ENCODE data around the gene CELF5. TPM values are rescaled to one million over a fixed set of nuclear protein-coding genes. Genes with fewer than 3 reads are reported as not detected.
"Not testable (repeated sequence)": the region's sequence is repeated elsewhere in the genome, so short reads cannot be mapped to it uniquely, and the experiment has no call there.

CELF5 gene
- total RNA-seq, 1 experiment from 2014 or later: not detected

- no peak for DNase-seq (ENCODE audit: extremely low read depth, low read depth)
Measured at GRCh38 chr19:3206216-3206953, 18.1 kb upstream of the CELF5 start.

- DNase-seq (ENCODE audit: extremely low read depth, low read depth): no peak
Measured at GRCh38 chr19:3207461-3208242, 16.8 kb upstream of the CELF5 start.

GRCh38 chr19:3208317-3209207, 15.9 kb upstream of the CELF5 start:
- DNase-seq (ENCODE audit: extremely low read depth, low read depth): no peak

DNA sequence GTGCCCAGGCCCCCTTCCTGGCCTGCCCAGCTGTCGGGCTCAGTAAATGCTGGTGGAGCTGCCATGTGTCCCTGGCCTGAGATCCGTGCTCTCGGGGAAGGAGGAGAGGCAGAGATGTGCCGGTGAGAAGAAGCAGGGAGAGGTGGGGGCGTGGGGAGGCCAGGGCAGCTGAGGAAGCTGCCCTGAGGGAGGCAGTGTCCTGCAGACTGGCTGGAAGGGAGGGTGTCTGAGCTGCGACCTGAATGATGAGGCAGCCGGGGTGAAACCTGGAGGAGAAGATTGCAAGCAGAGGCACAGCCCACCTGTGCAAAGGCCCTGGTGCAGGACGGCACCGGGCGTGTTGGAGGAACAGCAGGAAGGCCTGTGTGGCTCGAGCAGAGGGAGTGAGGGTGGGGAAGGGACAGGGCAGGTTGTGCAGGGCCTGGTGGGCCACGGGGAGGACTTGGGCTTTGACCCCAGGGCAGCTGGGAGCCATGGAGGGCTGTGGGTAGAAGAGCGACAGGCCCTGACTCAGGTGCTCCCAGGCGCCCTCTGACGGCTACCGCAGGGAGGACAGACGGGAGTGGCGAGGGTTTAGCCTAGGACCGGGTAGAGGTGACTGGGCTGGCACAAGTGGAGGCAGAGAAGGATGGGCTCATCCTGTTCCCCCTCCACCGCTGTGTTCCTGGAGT, 14.0 kb upstream of the CELF5 start:
- peak; percentile 26 for DNase-seq (ENCODE audit: extremely low read depth, low read depth)

DNA sequence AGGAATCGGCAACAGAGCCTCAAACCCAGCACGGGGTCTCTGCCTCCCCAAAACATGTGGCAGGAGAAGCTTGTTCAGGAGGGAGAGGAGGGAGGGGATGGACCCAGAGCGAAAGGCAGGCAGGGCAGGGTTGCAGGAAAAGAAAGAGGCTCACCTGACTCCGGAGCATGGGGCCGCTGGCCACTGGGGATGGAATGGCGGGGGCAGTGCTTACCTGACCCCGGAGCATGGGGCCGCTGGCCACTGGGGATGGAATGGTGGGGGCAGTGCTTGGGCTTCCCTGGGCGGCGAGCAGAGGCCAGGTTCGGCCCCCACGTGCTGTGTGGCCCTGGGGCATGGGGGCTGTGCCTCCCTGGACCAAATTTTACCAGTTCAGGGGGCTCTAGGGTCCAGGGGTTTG, 13.3 kb upstream of the CELF5 start:
- no peak for DNase-seq (ENCODE audit: extremely low read depth, low read depth)

DNA sequence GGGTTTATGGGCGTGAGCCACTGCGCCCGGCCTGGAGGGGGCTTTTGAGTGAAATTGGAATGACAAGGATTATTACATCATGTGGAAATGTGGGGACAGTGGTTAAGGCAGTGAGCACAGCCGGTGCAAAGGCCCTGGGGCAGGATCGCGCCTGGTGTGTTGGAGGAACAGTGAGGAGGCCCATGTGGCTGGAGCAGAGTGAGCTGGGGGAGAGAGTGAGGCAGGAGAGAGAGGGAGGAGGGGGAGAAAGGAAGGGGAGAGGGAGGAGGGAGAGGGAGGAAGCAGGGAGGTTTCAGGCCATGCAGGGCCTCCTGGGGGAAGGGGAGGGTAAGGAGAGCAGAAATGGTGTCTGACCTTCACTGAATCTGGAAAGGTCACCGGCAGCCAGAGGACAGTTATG, 11.3 kb upstream of the CELF5 start:
- DNase-seq (ENCODE audit: extremely low read depth, low read depth): no peak

- DNase-seq (ENCODE audit: extremely low read depth, low read depth): no peak
Measured at GRCh38 chr19:3216874-3217273, 7.6 kb upstream of the CELF5 start.

DNA sequence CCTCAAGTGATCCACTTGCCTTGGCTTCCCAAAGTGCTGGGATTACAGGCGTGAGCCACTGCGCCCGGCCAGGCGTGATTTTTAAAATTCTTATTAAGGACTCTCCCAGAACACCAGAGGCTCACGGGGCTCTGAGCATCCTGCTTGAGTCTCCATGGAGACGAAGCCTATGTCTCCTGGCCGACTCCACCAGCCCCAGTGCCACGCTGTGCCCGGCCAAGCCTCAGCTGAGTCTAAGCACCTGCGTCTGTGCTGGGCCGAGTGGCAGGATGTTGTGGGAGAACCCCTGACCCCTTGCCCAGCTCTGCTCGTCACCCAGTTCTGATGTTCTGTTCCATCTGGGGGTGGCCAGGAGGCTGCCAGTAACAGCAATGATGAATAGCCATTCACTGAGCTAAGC, 3.9 kb upstream of the CELF5 start:
- DNase-seq (ENCODE audit: extremely low read depth, low read depth): no peak

- DNase-seq (ENCODE audit: extremely low read depth, low read depth): not testable (repeated sequence)
Measured at GRCh38 chr19:3221576-3221975, 2.9 kb upstream of the CELF5 start.

GRCh38 chr19:3222709-3223108, 1.8 kb upstream of the CELF5 start:
- no peak for DNase-seq (ENCODE audit: extremely low read depth, low read depth)

DNA sequence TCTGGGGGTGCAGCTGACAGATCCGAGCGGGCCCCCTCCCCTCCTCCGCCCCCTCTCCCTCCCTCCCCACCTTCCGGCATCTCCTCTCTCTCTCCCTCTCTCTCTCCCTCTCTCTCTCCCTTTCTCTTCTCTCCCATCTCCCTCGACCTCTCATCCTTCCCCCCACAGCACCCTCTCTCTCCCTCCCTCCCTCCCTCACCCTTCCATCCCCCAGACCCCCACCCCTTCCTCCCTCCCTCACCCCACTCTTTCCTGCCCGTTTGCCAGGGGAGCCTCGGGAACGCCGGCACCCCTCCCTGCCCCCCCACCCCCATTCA, 666 bp downstream of the CELF5 start:
- no peak for DNase-seq (ENCODE audit: extremely low read depth, low read depth)

GRCh38 chr19:3225677-3226093, 1.2 kb downstream of the CELF5 start:
- DNase-seq (ENCODE audit: extremely low read depth, low read depth): no peak

DNA sequence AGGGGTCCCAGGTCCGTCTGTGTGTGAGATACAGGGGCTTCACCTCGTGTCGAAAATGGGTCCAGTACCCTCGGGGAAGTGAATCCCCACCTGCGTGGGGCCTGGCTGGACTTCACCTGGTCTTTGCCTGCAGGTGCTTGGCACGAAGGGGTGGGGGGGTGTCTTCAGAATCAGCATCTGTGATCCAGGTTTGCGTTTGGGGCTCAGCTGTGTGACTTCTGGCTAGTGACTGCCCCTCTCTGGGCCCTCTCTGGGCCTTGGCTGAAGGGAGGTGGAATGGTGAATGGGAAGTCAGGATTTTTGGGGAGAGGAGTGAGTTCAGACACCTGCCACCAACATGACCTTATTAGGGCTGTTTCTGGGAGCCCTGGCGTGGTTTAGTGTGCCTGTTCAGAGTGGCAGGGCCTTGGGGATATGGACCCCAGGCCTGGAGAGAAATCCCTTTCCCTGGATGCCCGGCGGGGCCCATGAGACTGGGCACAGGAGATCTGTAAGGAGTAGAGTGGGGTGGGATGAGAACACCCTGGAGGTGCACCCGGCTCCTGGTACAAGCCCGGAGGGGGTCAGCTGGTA, 2.7 kb downstream of the CELF5 start:
- no peak for DNase-seq (ENCODE audit: extremely low read depth, low read depth)

DNA sequence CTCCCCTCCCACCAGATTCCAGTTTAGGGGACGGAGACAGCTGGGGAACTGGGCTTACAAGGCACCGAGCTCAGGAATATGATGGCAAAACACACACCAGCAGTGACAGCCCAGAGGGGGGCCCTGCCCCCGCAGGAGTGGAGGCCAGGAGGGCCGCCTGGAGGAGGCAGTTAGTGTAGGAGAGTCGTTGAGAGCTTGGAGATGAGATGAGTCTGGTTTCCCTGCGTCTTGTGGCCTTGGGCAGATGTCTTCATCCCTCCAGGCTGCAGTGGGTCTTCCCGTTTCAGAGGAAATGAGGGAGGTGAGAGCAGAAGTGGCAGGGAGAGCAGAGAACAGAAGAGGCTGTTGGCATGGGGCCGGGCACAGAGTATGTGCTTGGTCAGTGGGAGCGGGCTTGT, 4.9 kb downstream of the CELF5 start:
- DNase-seq (ENCODE audit: extremely low read depth, low read depth): no peak

- no peak for DNase-seq (ENCODE audit: extremely low read depth, low read depth)
Measured at GRCh38 chr19:3229888-3230496, 5.5 kb downstream of the CELF5 start.

- DNase-seq (ENCODE audit: extremely low read depth, low read depth): no peak
Measured at GRCh38 chr19:3231288-3231687, 6.8 kb downstream of the CELF5 start.

DNA sequence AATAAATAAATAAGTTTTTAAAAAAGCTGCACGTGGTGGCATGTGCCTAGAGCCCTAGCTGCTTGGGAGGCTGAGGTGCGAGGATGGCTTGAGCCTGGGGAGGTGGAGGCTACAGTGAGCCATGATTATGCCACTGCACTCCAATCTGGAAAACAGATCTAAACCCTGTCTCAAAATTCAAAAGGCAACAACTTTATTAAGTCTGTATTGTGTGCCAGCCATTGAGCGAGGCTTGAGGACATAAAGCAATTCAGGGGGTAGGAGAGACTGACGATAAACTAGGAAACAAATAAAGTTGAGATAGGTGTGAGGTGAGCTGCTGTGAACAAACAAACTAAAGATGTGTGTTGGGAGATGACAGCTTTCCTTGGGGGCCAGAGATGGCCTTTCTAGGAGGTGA, 8.7 kb downstream of the CELF5 start:
- no peak for DNase-seq (ENCODE audit: extremely low read depth, low read depth)

GRCh38 chr19:3233831-3234230, 9.4 kb downstream of the CELF5 start:
- no peak for DNase-seq (ENCODE audit: extremely low read depth, low read depth)

DNA sequence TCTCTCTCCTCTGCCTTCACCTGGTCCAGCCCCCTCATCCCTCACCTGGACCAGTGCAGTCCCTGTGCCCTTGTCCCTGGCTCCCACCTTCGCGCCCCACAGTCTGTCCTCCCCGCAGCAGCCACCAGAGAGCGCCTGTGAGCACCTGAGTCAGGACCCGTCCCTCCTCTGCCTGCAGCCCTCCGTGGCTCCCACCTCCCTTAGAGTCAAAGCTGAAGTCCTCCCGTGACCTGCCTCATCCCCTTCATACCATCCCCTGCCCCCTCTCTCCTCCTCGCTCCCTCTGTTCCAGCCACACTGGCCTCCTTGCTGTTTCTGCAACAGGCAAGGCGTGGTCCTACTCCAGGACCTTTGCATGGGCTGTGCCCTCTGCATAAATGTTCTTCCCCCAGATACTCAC, 10.3 kb downstream of the CELF5 start:
- DNase-seq (ENCODE audit: extremely low read depth, low read depth): no peak

- not testable (repeated sequence) for DNase-seq (ENCODE audit: extremely low read depth, low read depth)
Measured at GRCh38 chr19:3235604-3236003, 11.1 kb downstream of the CELF5 start.
